ENCODE data around the gene KLK1. TPM values are rescaled to one million over a fixed set of nuclear protein-coding genes. Genes with fewer than 3 reads are reported as not detected.

The KLK1 gene
- total RNA-seq, 1 experiment from 2014 or later = 0.31 TPM

DNA sequence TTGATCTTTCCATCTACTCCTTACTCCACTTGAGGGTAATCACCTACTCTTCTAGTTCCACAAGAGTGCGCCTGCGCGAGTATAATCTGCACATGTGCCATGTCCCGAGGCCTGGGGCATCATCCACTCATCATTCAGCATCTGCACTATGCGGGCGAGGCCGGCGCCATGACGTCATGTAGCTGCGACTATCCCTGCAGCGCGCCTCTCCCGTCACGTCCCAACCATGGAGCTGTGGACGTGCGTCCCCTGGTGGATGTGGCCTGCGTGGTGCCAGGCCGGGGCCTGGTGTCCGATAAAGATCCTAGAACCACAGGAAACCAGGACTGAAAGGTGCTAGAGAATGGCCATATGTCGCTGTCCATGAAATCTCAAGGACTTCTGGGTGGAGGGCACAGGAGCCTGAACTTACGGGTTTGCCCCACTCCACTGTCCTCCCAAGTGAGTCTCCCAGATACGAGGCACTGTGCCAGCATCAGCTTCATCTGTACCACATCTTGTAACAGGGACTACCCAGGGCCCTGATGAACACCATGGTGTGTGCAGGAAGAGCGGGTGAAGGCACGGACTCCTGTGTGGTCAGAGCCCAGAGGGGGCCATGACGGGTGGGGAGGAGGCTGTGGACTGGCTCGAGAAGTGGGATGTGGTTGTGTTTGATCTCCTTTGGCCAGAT, 47.0 kb upstream of the KLK1 start:
- intact Hi-C loops (cut with micrococcal nuclease; ENCODE audit: unreplicated experiment) = no loop called here
- H3K9me3 ChIP-seq (ENCODE audit: control insufficient read depth, insufficient read depth, low read depth, low read length) = no peaks in the 10 kb centered on the region
- ChIA-PET POLR2A (no interaction called here), CTCF (no interaction called here)
- DNase-seq (ENCODE audit: low read depth, low spot score) (no peak), ATAC-seq (no peak)
- H3K27ac ChIP-seq (ENCODE audit: low read length) = no peak overlapping the region
- TF ChIP-seq POLR2AphosphoS5 (IDR thresholded peaks at IDR 0.05; ENCODE audit: low read depth, low read length) (no peak), TCF7L2 (IDR thresholded peaks at IDR 0.05; ENCODE audit: low read depth, low read length) (no peak), SIN3A (IDR thresholded peaks at IDR 0.05; ENCODE audit: borderline replicate concordance, insufficient read depth, low read depth, low read length) (no peak)
- TF ChIP-seq, protein P1, sequence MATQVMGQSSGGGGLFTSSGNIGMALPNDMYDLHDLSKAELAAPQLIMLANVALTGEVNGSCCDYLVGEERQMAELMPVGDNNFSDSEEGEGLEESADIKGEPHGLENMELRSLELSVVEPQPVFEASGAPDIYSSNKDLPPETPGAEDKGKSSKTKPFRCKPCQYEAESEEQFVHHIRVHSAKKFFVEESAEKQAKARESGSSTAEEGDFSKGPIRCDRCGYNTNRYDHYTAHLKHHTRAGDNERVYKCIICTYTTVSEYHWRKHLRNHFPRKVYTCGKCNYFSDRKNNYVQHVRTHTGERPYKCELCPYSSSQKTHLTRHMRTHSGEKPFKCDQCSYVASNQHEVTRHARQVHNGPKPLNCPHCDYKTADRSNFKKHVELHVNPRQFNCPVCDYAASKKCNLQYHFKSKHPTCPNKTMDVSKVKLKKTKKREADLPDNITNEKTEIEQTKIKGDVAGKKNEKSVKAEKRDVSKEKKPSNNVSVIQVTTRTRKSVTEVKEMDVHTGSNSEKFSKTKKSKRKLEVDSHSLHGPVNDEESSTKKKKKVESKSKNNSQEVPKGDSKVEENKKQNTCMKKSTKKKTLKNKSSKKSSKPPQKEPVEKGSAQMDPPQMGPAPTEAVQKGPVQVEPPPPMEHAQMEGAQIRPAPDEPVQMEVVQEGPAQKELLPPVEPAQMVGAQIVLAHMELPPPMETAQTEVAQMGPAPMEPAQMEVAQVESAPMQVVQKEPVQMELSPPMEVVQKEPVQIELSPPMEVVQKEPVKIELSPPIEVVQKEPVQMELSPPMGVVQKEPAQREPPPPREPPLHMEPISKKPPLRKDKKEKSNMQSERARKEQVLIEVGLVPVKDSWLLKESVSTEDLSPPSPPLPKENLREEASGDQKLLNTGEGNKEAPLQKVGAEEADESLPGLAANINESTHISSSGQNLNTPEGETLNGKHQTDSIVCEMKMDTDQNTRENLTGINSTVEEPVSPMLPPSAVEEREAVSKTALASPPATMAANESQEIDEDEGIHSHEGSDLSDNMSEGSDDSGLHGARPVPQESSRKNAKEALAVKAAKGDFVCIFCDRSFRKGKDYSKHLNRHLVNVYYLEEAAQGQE (IDR thresholded peaks at IDR 0.05; ENCODE audit: insufficient read depth in 1 of 2, low read depth in 2 of 2, low read length in 1 of 2) = no peak
- TF ChIP-seq, protein P2, sequence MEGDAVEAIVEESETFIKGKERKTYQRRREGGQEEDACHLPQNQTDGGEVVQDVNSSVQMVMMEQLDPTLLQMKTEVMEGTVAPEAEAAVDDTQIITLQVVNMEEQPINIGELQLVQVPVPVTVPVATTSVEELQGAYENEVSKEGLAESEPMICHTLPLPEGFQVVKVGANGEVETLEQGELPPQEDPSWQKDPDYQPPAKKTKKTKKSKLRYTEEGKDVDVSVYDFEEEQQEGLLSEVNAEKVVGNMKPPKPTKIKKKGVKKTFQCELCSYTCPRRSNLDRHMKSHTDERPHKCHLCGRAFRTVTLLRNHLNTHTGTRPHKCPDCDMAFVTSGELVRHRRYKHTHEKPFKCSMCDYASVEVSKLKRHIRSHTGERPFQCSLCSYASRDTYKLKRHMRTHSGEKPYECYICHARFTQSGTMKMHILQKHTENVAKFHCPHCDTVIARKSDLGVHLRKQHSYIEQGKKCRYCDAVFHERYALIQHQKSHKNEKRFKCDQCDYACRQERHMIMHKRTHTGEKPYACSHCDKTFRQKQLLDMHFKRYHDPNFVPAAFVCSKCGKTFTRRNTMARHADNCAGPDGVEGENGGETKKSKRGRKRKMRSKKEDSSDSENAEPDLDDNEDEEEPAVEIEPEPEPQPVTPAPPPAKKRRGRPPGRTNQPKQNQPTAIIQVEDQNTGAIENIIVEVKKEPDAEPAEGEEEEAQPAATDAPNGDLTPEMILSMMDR (IDR thresholded peaks at IDR 0.05) = no peak
- BruUV-seq (replicated peaks) = no TSS peak
- H3K36me3 ChIP-seq (ENCODE audit: control insufficient read depth, insufficient read depth, low read length) = no peaks in the 10 kb centered on the region; the same call in 1 of the 2 replicates
- in situ Hi-C loops (cut with HindIII; ENCODE audit: low pct_unique_long_range_greater_than_20kb, low sequenced_read_pairs) = no loop called here
- no peak overlapping the region for H3K4me3 ChIP-seq (ENCODE audit: low read depth in 2 of 2, low read length in 2 of 2)
- peaks cover 10% of the 10 kb centered on the region; the same call in 1 of the 2 replicates for H3K27me3 ChIP-seq (ENCODE audit: control insufficient read depth, insufficient read depth, low read length)
- no peaks in the 10 kb centered on the region for H3K4me1 ChIP-seq (ENCODE audit: control insufficient read depth, insufficient read depth, low read length)

DNA sequence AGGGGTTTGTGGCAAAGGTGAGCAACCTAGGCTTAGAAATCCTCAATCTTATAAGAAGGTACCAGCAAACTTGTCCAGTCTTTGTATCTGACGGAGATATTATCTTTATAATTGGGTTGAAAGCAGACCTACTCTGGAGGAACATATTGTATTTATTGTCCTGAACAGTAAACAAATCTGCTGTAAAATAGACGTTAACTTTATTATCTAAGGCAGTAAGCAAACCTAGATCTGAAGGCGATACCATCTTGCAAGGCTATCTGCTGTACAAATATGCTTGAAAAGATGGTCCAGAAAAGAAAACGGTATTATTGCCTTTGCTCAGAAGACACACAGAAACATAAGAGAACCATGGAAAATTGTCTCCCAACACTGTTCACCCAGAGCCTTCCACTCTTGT, 45.9 kb upstream of the KLK1 start:
- in situ Hi-C loops (cut with HindIII; ENCODE audit: low pct_unique_long_range_greater_than_20kb, low sequenced_read_pairs) = no loop called here

More for the DNA sequence above, 45.9 kb upstream of the KLK1 start:
- no peak for ATAC-seq
- BruUV-seq (replicated peaks) = no TSS peak
- H3K4me3 ChIP-seq (ENCODE audit: low read depth in 2 of 2, low read length in 2 of 2) = no peak overlapping the region
- no peaks in the 10 kb centered on the region for H3K9me3 ChIP-seq (ENCODE audit: control insufficient read depth, insufficient read depth, low read depth, low read length)
- DNase-seq (ENCODE audit: low read depth, low spot score) = no peak
- no peak overlapping the region for H3K27ac ChIP-seq (ENCODE audit: low read length)
- no peaks in the 10 kb centered on the region for H3K4me1 ChIP-seq (ENCODE audit: control insufficient read depth, insufficient read depth, low read length)
- POLR2A ChIA-PET = no interaction called here
- peaks cover 8% of the 10 kb centered on the region; the same call in 1 of the 2 replicates for H3K27me3 ChIP-seq (ENCODE audit: control insufficient read depth, insufficient read depth, low read length)
- TF ChIP-seq TCF7L2 (IDR thresholded peaks at IDR 0.05; ENCODE audit: low read depth, low read length) (no peak), SIN3A (IDR thresholded peaks at IDR 0.05; ENCODE audit: borderline replicate concordance, insufficient read depth, low read depth, low read length) (no peak), POLR2AphosphoS5 (IDR thresholded peaks at IDR 0.05; ENCODE audit: low read depth, low read length) (no peak)
- TF ChIP-seq, protein P2 (IDR thresholded peaks at IDR 0.05) = no peak
- TF ChIP-seq, protein P1 (IDR thresholded peaks at IDR 0.05; ENCODE audit: insufficient read depth in 1 of 2, low read depth in 2 of 2, low read length in 1 of 2) = no peak
- intact Hi-C loops (cut with micrococcal nuclease; ENCODE audit: unreplicated experiment) = no loop called here
- H3K36me3 ChIP-seq (ENCODE audit: control insufficient read depth, insufficient read depth, low read length) = no peaks in the 10 kb centered on the region; the same call in 1 of the 2 replicates
- CTCF ChIA-PET = no interaction called here

All from Panc1 (cell line).